Spleen (tissue), 11 donors: ENCODE measurements around the gene IZUMO4. TPM values are rescaled to one million over a fixed set of nuclear protein-coding genes. Genes with fewer than 3 reads are reported as not detected.

Source experiments
- DNase-seq: peaks from one replicate; pipeline ENCODE4 v3.0.0-alpha.2; 2020
- H3K27ac ChIP-seq, 8 donors: fragments of 200-600 bp; sonication (generic) in 7 of 8; 1 replicate in 4 of 8; 2 replicates in 4 of 8; pipeline versions ENCODE4 v1.5.0 to v1.8.0; 2016 to 2021; ENCODE audit warnings: inconsistent platforms in 4 of 8, mild to moderate bottlenecking in 4 of 8, moderate library complexity in 1 of 8
- H3K27me3 ChIP-seq, 7 donors: fragments of 200-600 bp; sonication (generic) in 6 of 7; replicated peaks in 1 of 7; 1 replicate in 4 of 7; 2 replicates in 3 of 7; pipeline versions ENCODE4 v1.5.0 to v1.8.0; 2016 to 2021; ENCODE audit warnings: inconsistent platforms in 3 of 7, mild to moderate bottlenecking in 1 of 7
- H3K36me3 ChIP-seq, 6 donors: fragments of 200-600 bp; sonication (generic) in 5 of 6; 1 replicate in 4 of 6; 2 replicates in 2 of 6; pipeline versions ENCODE4 v1.5.0 to v1.8.0; 2016 to 2021; ENCODE audit warnings: inconsistent platforms in 2 of 6
- H3K4me1 ChIP-seq, 6 donors: fragments of 200-600 bp; sonication (generic) in 5 of 6; 1 replicate in 3 of 6; 2 replicates in 3 of 6; pipeline versions ENCODE4 v1.5.0 to v1.8.0; 2016 to 2021; ENCODE audit warnings: inconsistent platforms in 3 of 6
- H3K4me3 ChIP-seq, 8 donors: fragments of 200-600 bp; sonication (generic) in 7 of 8; 1 replicate in 4 of 8; 2 replicates in 4 of 8; pipeline versions ENCODE4 v1.5.0 to v1.8.0; 2016 to 2021; ENCODE audit warnings: inconsistent platforms in 4 of 8, mild to moderate bottlenecking in 4 of 8, moderate library complexity in 2 of 8
- H3K9me3 ChIP-seq, 8 donors: fragments of 200-600 bp; sonication (generic) in 7 of 8; 1 replicate in 4 of 8; 2 replicates in 4 of 8; pipeline versions ENCODE4 v1.5.0 to v1.8.0; 2016 to 2021; ENCODE audit warnings: inconsistent platforms in 4 of 8
- POLR2A ChIP-seq, 3 donors: fragments of 450-650 bp; IDR thresholded peaks; one replicate each; pipeline ENCODE4 v1.5.1; 2017; ENCODE audit warnings: antibody characterized with exemption in 3 of 3, mild to moderate bottlenecking in 1 of 3
- POLR2AphosphoS5 ChIP-seq, 3 donors: sonication (generic); formaldehyde crosslinking; IDR thresholded peaks; one replicate each; pipeline ENCODE4 v1.5.1; 2017; ENCODE audit warnings: antibody characterized with exemption in 3 of 3
- WGBS, 5 donors: extraction: QIAGEN DNeasy Blood & Tissue Kit in 3 of 5; methylation state at CpG; one replicate each; pipeline versions ENCODE4 v1.1.5 to v1.1.7; 2013 to 2018; 5-methylcytosine and 5-hydroxymethylcytosine counted together
- intact Hi-C: fragments of 100-400 bp; cut with DNase I; formaldehyde crosslinking; loops from one replicate; pipeline ENCODE4 v1.15.0; 2023; ENCODE audit warnings: low total_unique reads
- polyA plus RNA-seq, 3 donors: library from polyadenylated mRNA; stranded (reverse); fragments of 200-250 nt; gene quantifications; one replicate each; pipeline ENCODE4 v1.2.1, GENCODE V29; 2013
- total RNA-seq, 7 donors: library from RNA; depleted of rRNA in 3 of 7; stranded (reverse); fragments of >200 nt in 3 of 7; fragmentation: NEBNext Ultra II Directional in 4 of 7; extraction: Animal tissue kit (Norgen Biotek cat#: 25700) in 4 of 7; gene quantifications; one replicate each; pipeline versions ENCODE4 v1.1.0 to v1.2.1, GENCODE V29; 2016 to 2021
- TF ChIP-seq, protein P1 (sequence below), 11 experiments: fragments of 200-600 bp in 7 of 11; fragments of 450-650 bp in 4 of 11; sonication (generic) in 4 of 11; IDR thresholded peaks in 8 of 11; conservative IDR thresholded peaks in 3 of 11; 1 replicate in 7 of 11; 2 replicates in 4 of 11; pipeline versions ENCODE4 v1.4.0 to v1.8.0; 2016 to 2021; ENCODE audit warnings: antibody characterized with exemption in 11 of 11, inconsistent platforms in 4 of 11, mild to moderate bottlenecking in 1 of 11
- donor health status: healthy with polysubstance abuse.
- donor health status: DM: no; HTN: no; CAD: no; lungs with moderate emphysema.
- donor health status: DM: no; HTN: no; CAD: no.
- donor health status: Bipolar disorder and iron deficiency.
- donor health status: healthy.
- donor health status: DM: no; HTN: no; CAD: no.
- donor health status: DM: yes; HTN: yes; CAD: no.

The IZUMO4 gene
- total and polyA plus RNA-seq, 10 donors = 1.9 to 25.9 (median 5.7) TPM

DNA sequence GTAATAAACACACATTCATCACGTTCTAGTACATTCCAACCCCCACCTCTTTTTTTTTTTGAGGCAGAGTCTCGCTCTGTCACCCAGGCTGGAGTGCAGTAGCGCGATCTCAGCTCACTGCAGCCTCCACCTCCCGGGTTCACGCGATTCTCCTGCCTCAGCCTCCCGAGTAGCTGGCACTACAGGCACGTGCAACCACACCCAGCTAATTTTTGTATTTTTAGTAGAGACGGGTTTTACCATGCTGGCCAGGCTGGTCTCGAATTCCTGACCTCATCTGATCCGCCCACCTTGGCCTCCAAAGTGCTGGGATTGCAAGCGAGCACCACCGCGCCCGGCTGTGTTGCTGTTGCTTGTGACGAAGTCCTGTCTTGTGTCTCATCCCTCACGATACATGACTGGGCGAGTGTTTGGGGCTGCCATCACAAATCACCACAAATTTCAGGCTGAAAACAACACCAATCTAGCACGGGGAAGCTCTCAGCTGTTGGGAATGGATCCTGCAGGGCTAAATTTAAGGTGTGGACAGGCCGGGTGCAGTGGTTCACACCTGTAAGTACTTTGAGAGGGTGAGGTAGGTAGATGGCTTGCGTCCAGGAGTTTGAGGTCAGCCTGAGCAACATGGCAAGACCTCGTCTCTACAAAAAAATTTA is 16.3 kb upstream of the IZUMO4 start:
- TF ChIP-seq, protein P1, sequence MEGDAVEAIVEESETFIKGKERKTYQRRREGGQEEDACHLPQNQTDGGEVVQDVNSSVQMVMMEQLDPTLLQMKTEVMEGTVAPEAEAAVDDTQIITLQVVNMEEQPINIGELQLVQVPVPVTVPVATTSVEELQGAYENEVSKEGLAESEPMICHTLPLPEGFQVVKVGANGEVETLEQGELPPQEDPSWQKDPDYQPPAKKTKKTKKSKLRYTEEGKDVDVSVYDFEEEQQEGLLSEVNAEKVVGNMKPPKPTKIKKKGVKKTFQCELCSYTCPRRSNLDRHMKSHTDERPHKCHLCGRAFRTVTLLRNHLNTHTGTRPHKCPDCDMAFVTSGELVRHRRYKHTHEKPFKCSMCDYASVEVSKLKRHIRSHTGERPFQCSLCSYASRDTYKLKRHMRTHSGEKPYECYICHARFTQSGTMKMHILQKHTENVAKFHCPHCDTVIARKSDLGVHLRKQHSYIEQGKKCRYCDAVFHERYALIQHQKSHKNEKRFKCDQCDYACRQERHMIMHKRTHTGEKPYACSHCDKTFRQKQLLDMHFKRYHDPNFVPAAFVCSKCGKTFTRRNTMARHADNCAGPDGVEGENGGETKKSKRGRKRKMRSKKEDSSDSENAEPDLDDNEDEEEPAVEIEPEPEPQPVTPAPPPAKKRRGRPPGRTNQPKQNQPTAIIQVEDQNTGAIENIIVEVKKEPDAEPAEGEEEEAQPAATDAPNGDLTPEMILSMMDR (IDR thresholded peaks at IDR 0.05 in 8 of 11, conservative IDR thresholded peaks at IDR 0.05 in 3 of 11) = no peak
- no peak for TF ChIP-seq POLR2AphosphoS5 (IDR thresholded peaks at IDR 0.05)
- TF ChIP-seq POLR2A (IDR thresholded peaks at IDR 0.05) = no peak
- intact Hi-C loops = no loop called here
- DNase-seq = no peak
- Histone ChIP-seq H3K27ac (peak overlapping the region in 5 of 8 donors; percentile 20 to 98 (median 95)), H3K4me3 (peak overlapping the region in 1 of 8 donors; percentile 93), H3K9me3 (no peaks in the 10 kb centered on the region), H3K4me1 (peaks cover 18 to 97% (median 60%) of the 10 kb centered on the region in 6 donors), H3K27me3 (no peaks in the 10 kb centered on the region), H3K36me3 (peaks cover 3 to 91% (median 60%) of the 10 kb centered on the region in 6 donors)
- 79 to 84% (median 83%) methylated on average over 23 of the region's 23 CpGs for WGBS, 5 donors

DNA sequence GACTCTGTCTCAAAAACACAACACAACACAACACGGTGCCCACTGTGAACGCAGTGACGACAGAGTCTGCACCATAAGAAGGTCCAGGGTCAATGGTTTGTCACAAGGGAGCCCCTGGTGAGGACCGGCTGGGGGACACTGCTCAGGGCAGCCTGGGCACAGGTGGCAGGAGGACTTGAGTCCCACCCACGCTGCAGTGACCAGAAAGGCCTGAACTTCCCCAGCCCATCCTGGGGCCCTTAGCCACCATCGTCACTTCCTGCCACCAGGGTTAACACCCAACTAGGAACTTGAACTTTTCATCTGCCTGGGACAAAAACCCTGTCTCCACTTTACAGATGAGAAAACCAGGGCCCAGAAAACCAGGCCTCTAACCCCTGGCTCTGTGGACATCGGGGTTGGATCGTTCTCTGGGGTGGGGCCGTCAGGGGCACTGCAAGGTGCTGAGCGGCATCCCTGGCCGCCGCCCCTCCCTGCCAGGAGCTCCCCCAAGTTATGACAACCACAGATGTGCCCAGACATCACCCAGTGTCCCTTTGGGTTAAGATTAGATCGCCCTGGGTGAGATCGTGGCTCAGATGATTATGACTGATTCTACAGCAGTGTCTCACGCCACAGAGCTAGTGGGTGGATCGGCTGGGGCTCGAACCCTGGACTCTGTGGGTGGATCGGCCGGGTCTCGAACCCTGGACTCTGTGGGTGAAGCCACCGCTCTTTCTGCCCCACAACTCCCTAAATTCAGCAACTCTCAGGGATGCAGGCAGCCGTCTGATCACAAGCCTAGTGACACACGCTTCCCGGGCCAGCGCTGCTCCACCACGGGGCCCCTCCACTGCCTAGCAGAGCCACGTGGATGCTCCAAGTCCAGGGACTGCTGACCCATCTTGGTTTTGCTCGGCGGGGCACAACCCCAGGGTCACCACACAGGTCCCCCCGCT is 14.6 kb upstream of the IZUMO4 start:
- Histone ChIP-seq H3K9me3 (no peaks in the 10 kb centered on the region), H3K4me3 (peak overlapping the region; percentile 58 to 93 (median 72)), H3K27ac (peak overlapping the region; percentile 83 to 98 (median 95)), H3K36me3 (peaks cover 3 to 74% (median 44%) of the 10 kb centered on the region in 6 donors), H3K4me1 (peaks cover 32 to 100% (median 75%) of the 10 kb centered on the region in 6 donors), H3K27me3 (no peaks in the 10 kb centered on the region)
- intact Hi-C loops = no loop called here
- DNase-seq = peak; percentile 92
- TF ChIP-seq, protein P1 (IDR thresholded peaks at IDR 0.05 in 8 of 11, conservative IDR thresholded peaks at IDR 0.05 in 3 of 11) = peak in 6 of 11 experiments; percentile 9 to 42 (median 30)
- no peak for TF ChIP-seq POLR2A (IDR thresholded peaks at IDR 0.05)
- TF ChIP-seq POLR2AphosphoS5 (IDR thresholded peaks at IDR 0.05) = peak; percentile 55 to 75 (median 70)
- 53 to 61% (median 54%) methylated on average over 21 to 30 of the region's 30 CpGs for WGBS, 5 donors

DNA sequence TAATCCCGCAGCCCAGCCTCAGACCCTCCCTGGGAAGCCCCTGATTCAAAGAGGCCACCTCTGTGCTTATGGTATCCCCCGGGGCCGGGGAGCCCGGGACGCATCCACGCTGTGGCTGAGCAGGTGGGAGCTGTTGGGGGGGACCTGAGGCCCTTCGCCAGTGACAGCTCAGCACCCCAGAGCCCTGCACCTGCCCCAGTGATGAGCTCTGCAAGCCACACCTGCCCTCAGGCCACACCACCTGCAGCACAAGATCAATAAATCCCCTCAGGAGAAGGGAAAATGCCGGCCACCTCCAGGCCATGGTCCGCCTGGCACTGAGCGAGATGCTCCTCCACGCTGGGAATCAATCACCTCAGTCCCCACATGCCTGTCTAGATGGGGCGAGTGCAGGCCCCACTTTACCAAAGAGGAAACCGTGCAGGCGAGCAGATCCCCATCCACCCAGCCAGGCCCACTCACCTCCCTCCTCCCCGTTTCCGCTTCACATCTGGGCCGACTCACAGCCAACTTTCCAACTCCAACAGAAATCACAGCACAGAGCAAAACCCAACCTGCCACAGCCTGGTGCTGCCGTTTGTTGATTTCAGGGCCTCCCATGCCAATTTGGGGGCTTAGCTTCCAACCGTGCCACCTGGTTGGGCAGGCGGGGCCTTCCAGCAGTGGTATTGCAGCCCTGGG is 13.4 kb upstream of the IZUMO4 start:
- no peaks in the 10 kb centered on the region for H3K9me3 ChIP-seq
- DNase-seq = peak; percentile 90
- intact Hi-C loops = no loop called here
- peak; percentile 60 to 81 (median 76) for TF ChIP-seq POLR2AphosphoS5 (IDR thresholded peaks at IDR 0.05)
- TF ChIP-seq, protein P1 (IDR thresholded peaks at IDR 0.05 in 8 of 11, conservative IDR thresholded peaks at IDR 0.05 in 3 of 11) = no peak
- no peaks in the 10 kb centered on the region for H3K27me3 ChIP-seq
- 12 to 40% (median 23%) methylated on average over 11 to 20 of the region's 20 CpGs for WGBS, 5 donors
- H3K27ac ChIP-seq = peak overlapping the region; percentile 83 to 98 (median 95)
- H3K36me3 ChIP-seq = peaks cover 0 to 62% (median 32%) of the 10 kb centered on the region in 6 donors
- H3K4me3 ChIP-seq = peak overlapping the region; percentile 58 to 93 (median 72)
- peaks cover 44 to 100% (median 84%) of the 10 kb centered on the region in 6 donors for H3K4me1 ChIP-seq
